ENCODE measurements around the gene SEPHS2.
"Not testable (repeated sequence)": the region's sequence is repeated elsewhere in the genome, so short reads cannot be mapped to it uniquely, and the experiment has no call there.

The SEPHS2 gene

DNA sequence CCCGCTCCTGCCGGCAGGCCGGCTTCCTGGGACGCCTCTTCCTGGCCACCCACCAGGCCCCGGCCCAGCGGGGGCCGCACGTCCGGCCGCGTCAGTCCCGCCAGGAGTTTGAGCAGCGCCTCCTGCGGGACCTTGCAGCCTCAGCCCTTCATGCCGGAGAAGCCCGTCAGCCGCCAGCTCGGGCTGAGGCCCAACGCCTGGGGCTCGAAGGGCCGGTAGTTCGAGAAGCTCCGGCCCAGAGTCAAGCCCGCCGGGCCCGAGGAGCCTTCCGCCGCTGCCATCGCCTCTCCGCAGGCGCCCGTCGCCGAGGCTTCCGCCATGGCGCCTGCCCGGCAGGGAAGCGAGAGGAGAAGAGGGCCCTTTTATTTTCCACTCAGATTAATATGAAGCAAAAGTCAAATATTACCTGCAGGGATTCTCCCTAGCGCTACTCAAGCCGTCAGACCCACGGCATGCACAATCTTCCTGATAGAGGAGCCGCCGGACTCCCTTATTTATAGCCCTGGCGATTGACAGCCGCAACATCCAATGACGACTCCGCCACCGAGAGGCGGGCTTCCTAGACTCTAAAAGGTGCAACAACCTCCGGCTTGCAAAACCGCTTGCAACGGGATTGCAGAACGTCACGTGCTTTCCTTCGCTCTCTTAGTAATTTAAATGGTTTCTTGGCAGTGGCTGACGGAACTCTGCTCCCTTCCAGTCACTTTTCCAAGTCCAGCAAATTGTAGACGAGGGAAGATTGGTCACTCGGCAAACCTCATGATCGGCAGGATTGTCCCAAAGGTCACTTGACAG is at the start of gene SEPHS2:
Gene SEPHS2, minus strand, starts transcription at position 467 of the 795 bp plus-strand sequence. Its CDS starts 147 bp downstream, at position 320.
- DNase-seq (ENCODE audit: low read depth in 2 of 2), result peak; percentile 92

- DNase-seq (ENCODE audit: low read depth in 2 of 2), result no peak
Measured at GRCh38 chr16:30494709-30495108, 49.0 kb upstream of the SEPHS2 start.

DNA sequence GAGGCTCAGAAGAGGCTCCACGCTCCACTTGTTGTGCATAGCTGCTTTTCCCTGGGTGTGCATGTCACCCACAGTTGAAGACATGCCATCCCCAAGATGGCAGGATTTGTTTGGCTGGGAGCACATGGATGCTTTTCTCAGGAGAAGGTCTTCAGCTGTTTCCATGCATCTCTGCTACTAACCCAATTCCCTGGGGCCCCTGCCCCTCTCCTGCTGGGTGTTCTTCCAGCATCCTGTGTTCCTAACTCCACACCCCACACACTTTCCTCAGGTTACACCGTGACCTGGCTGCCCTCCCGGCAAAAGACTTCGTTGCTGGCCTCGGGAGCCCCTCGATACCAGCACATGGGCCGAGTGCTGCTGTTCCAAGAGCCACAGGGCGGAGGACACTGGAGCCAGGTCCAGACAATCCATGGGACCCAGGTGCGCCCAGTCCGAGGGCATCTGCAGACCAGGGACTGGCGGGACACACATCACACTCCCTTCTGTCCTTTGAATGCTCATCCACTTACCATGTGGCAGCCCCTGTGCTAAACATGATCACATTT is 48.3 kb upstream of the SEPHS2 start:
- no peak for DNase-seq (ENCODE audit: low read depth in 2 of 2)

- DNase-seq (ENCODE audit: low read depth in 2 of 2), result peak in 1 of 2 donors; percentile 14
Measured at GRCh38 chr16:30491744-30492308, 46.2 kb upstream of the SEPHS2 start.

DNA sequence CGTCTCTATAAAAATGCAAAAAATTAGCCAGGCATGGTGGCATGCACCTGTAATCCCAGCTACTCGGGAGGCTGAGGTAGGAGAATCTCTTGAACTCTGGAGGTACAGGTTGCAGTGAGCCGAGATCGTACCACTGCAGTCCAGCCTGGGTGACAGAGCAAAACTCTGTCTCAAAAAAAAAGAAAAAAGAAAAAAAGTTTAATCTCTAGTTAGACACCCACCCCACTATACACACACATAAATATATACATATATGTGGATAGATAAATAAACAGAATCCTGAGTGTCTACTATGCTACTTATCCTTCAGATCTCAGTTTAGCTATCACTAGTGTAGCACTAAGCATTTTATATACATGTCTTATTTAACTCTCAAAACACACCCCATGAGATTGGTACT is 45.6 kb upstream of the SEPHS2 start:
- no peak for DNase-seq (ENCODE audit: low read depth in 2 of 2)

DNA sequence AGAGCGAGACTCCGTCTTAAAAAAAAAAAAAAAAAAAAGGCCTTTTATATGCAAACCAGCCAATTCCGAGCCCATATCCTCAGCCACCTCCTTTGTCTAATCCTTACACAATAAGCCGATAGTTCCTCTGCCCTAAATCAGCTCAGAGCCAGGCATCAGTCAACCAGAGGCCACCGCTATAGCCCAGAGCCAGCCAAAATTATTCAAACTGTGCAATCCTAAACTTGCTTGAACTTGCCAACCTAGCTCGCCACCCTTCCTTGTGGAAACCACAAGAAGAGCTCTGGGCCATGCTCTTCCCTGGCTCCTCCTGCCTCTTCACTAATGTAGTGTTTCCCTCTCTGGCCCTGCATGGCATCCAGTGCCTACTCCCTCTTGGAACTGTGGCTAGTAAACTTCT is 44.5 kb upstream of the SEPHS2 start:
- DNase-seq (ENCODE audit: low read depth in 2 of 2), result no peak

- no peak for DNase-seq (ENCODE audit: low read depth in 2 of 2)
Measured at GRCh38 chr16:30488764-30489605, 43.3 kb upstream of the SEPHS2 start.

GRCh38 chr16:30485818-30486436 is 40.3 kb upstream of the SEPHS2 start:
- DNase-seq (ENCODE audit: low read depth in 2 of 2), result no peak

DNA sequence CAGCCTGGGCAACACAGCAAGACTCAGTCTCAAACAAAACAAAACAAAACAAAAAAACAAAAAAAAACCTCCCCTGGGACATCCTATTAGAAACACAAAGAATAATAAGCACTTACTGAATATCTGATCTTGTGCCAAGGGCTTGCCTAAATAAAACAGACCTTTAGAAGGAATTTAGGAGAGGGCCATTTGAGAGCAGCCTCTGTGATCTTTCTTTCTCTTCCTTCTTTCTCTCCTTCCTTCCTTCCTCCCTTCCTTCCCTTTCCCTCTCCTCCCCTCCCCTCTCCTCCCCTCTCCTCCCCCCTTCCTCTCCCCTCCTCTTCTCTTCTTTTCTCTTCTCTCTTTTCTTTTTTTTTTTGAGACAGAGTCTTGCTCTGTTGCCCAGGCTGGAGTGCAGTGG is 39.2 kb upstream of the SEPHS2 start:
- no peak for DNase-seq (ENCODE audit: low read depth in 2 of 2)

DNA sequence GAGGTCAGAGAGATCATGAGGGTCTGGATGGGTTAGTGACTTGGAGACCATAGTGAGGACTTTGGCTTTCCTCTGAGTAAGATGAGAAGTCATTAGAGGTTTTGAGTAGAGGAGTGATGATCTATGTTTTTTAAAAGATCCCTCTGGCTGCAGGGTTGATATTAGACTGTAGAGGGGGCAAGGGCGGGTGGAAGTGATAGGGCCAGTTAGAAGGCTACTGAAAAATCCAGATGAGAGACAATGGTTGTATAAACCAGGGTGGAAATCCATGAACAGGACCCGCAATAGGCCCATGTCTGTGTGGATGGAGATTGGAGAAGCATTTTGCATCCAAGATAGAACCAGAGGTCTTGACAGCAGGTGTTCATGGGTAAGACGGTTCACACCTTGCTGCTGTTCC is 36.7 kb upstream of the SEPHS2 start:
- DNase-seq (ENCODE audit: low read depth in 2 of 2), result no peak

GRCh38 chr16:30481381-30481780 is 35.7 kb upstream of the SEPHS2 start:
- DNase-seq (ENCODE audit: low read depth in 2 of 2), result no peak

DNA sequence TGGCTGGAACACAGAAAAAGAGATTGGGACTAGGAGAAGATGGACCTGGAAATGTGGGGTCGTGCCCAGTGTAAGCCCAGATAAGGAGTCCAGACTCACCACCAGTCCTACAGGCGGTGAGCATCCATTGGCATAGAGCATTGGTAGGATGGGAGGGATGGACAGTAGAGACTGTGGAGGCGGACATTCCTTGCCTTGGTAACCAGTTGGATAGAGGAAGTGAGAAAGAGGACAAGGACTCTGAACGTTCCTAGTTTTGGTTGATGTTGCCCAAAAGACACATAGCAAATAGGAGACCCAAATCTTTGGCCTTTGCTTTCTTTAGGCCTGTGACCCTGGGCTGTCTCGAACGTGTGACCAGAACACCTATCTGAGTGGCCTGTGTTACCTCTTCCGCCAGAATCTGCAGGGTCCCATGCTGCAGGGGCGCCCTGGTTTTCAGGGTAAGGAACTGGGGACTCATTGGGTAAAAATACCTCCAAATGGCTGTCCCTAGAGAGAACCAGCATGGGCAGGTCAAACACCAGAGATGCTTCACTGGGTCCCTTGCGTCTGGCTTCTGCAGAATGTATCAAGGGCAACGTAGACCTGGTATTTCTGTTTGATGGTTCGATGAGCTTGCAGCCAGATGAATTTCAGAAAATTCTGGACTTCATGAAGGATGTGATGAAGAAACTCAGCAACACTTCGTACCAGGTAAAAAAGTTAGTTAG is 33.2 kb upstream of the SEPHS2 start:
- DNase-seq (ENCODE audit: low read depth in 2 of 2), result no peak

GRCh38 chr16:30477773-30478172 is 32.1 kb upstream of the SEPHS2 start:
- DNase-seq (ENCODE audit: low read depth in 2 of 2), result not testable (repeated sequence)

- no peak for DNase-seq (ENCODE audit: low read depth in 2 of 2)
Measured at GRCh38 chr16:30476991-30477390, 31.3 kb upstream of the SEPHS2 start.

DNA sequence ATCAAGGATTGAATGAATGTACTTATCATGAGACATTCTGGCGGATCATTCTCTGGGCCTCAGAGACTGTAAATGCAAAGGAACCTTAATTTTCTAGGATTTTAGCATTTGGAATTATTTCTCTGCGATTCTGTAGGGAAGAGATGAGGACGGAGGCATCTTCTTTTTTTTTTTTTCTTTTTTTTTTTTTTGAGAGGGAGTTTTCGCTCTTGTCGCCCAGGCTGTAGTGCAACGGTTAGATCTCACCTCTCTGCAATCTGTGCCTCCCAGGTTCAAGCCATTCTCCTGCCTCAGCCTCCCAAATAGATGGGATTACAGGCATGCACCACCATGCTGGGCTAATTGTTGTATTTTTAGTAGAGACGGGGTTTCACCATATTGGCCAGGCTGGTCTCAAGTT is 29.0 kb upstream of the SEPHS2 start:
- DNase-seq (ENCODE audit: low read depth in 2 of 2), result no peak

DNA sequence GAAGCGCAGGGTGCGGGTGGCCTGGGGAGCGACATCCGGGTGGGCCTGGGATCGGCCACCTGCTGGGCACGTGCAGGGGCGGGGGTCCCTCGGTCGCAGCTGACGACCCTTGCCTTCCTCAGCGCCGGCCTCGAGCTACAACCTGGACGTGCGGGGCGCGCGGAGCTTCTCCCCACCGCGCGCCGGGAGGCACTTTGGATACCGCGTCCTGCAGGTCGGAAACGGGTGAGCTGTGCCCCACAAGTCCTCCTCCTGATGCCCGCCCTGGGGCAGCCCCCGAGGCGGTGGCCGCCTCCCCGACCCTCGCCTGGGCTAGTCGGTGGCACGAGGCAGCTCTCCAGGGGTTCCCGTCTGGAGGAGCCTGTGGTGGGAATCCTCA is 28.4 kb upstream of the SEPHS2 start:
- DNase-seq (ENCODE audit: low read depth in 2 of 2), result no peak

GRCh38 chr16:30473231-30474073 is 27.8 kb upstream of the SEPHS2 start:
- no peak for DNase-seq (ENCODE audit: low read depth in 2 of 2)

DNA sequence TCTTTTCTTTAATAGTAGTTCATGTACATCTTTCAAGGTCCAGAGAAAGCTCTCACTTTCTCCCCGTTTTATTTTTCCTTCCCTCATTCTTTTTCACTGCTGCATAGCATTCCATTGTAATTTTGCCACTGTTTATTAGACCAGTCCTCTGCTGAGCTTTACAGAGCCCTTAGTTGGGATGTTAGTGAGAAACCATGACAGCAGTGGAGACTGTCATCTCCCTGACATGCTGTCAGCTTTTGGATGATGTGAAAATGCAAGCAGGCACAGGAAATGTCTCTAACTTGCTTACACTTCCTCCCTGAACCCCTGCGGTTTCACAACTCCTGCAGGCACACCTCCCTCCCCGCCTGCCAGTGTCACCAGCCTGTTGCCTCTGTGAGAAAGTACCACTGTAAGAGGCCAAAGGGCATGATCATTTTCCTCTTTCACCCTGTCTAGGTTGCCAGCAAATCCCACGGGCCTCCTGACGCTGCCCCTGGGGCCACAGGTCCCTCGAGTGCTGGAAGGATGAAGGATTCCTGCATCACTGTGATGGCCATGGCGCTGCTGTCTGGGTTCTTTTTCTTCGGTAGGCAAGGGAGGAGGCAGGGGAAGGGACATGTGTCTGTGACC is 26.8 kb upstream of the SEPHS2 start, which contains the start of gene ITGAL:
Gene ITGAL, plus strand, starts transcription at position 415 of the 615 bp plus-strand sequence. Its CDS starts 96 bp downstream, at position 511.
- peak; percentile 51 to 56 for DNase-seq (ENCODE audit: low read depth in 2 of 2)

- no peak for DNase-seq (ENCODE audit: low read depth in 2 of 2)
Measured at GRCh38 chr16:30470632-30470995, 24.9 kb upstream of the SEPHS2 start.

- no peak for DNase-seq (ENCODE audit: low read depth in 2 of 2)
Measured at GRCh38 chr16:30470170-30470512, 24.5 kb upstream of the SEPHS2 start.
